Measurements from ENCODE around the gene SEC22C. TPM values are rescaled to one million over a fixed set of nuclear protein-coding genes. Genes with fewer than 3 reads are reported as not detected.
A peak's percentile ranks its signal among the peaks of the same experiment; 100 is the strongest.

The SEC22C gene
- total and polyA plus RNA-seq, 5 donors, result 20.2 to 29.9 (median 27.0) TPM

- no peaks in the 10 kb centered on the region for H3K27me3 ChIP-seq (ENCODE audit: control insufficient read depth, insufficient read depth)
- WGBS, result 95% methylated on average over 4 of the region's 4 CpGs
- no peaks in the 10 kb centered on the region for H3K9me3 ChIP-seq (ENCODE audit: control insufficient read depth, low read length)
- ATAC-seq, result no peak
- no peak overlapping the region for H3K27ac ChIP-seq (ENCODE audit: low read length)
- no peak overlapping the region for H3K4me3 ChIP-seq (ENCODE audit: low read length)
- no peak for DNase-seq
- intact Hi-C loops (cut with DNase I), result loop anchor here (5.0 kb wide), 2 partner anchors 33 to 38 kb away; no protein-coding TSS in a partner anchor
- H3K4me1 ChIP-seq (ENCODE audit: control insufficient read depth, insufficient read depth, low read length), result peaks cover 3% of the 10 kb centered on the region
Measured at GRCh38 chr3:42503957-42504333, 77.8 kb downstream of the SEC22C start.

GRCh38 chr3:42503251-42503924, 78.4 kb downstream of the SEC22C start:
- Histone ChIP-seq H3K27ac (ENCODE audit: low read length) (no peak overlapping the region), H3K4me3 (ENCODE audit: low read length) (peak overlapping the region; percentile 54), H3K9me3 (ENCODE audit: control insufficient read depth, low read length) (no peaks in the 10 kb centered on the region), H3K27me3 (ENCODE audit: control insufficient read depth, insufficient read depth) (no peaks in the 10 kb centered on the region), H3K4me1 (ENCODE audit: control insufficient read depth, insufficient read depth, low read length) (peaks cover 3% of the 10 kb centered on the region)
- DNase-seq, result no peak
- ATAC-seq, result no peak
- WGBS, result 81% methylated on average over 4 of the region's 4 CpGs
- intact Hi-C loops (cut with DNase I), result loop anchor here (5.0 kb wide), 2 partner anchors 34 to 39 kb away; no protein-coding TSS in a partner anchor

- ATAC-seq (peak; percentile 89 to 91), DNase-seq (peak; percentile 70 to 92 (median 88))
- no peaks in the 10 kb centered on the region for H3K9me3 ChIP-seq (ENCODE audit: control insufficient read depth, low read length)
- peak within 1 kb of the TSS; percentile 54 for H3K4me3 ChIP-seq (ENCODE audit: low read length)
- no peaks in the 10 kb centered on the region for H3K27me3 ChIP-seq (ENCODE audit: control insufficient read depth, insufficient read depth)
- H3K4me1 ChIP-seq (ENCODE audit: control insufficient read depth, insufficient read depth, low read length), result peaks cover 3% of the 10 kb centered on the region
- no peak within 1 kb of the TSS for H3K27ac ChIP-seq (ENCODE audit: low read length)
- WGBS, result 7% methylated on average over 69 of the region's 69 CpGs
- intact Hi-C loops (cut with DNase I), result loop anchor here (5.0 kb wide), 2 partner anchors 35 to 40 kb away; no protein-coding TSS in a partner anchor
Measured at GRCh38 chr3:42502429-42503250, 79.1 kb downstream of the SEC22C start, which contains the start of gene VIPR1. VIPR1 (plus strand) TSS chr3:42502643; CDS start chr3:42502736, 93 bp downstream.

- peak; percentile 81 for ATAC-seq
- WGBS, result 1% methylated on average over 46 of the region's 46 CpGs
- intact Hi-C loops (cut with DNase I), result loop anchor here (5.0 kb wide), 2 partner anchors 35 to 40 kb away; no protein-coding TSS in a partner anchor
- Histone ChIP-seq H3K4me1 (ENCODE audit: control insufficient read depth, insufficient read depth, low read length) (peaks cover 6% of the 10 kb centered on the region), H3K27ac (ENCODE audit: low read length) (no peak overlapping the region), H3K27me3 (ENCODE audit: control insufficient read depth, insufficient read depth) (no peaks in the 10 kb centered on the region), H3K9me3 (ENCODE audit: control insufficient read depth, low read length) (no peaks in the 10 kb centered on the region), H3K4me3 (ENCODE audit: low read length) (peak overlapping the region; percentile 54)
- DNase-seq, result peak; percentile 59 to 89 (median 85)
Measured at GRCh38 chr3:42501681-42502428, 79.9 kb downstream of the SEC22C start.

GRCh38 chr3:42501321-42501680, 80.5 kb downstream of the SEC22C start:
- ATAC-seq (peak in 1 of 2 donors; percentile 6), DNase-seq (no peak)
- peaks cover 6% of the 10 kb centered on the region for H3K4me1 ChIP-seq (ENCODE audit: control insufficient read depth, insufficient read depth, low read length)
- no peaks in the 10 kb centered on the region for H3K27me3 ChIP-seq (ENCODE audit: control insufficient read depth, insufficient read depth)
- H3K27ac ChIP-seq (ENCODE audit: low read length), result no peak overlapping the region
- intact Hi-C loops (cut with DNase I), result loop anchor here (5.0 kb wide), 2 partner anchors 36 to 41 kb away; no protein-coding TSS in a partner anchor
- peak overlapping the region; percentile 54 for H3K4me3 ChIP-seq (ENCODE audit: low read length)
- no peaks in the 10 kb centered on the region for H3K9me3 ChIP-seq (ENCODE audit: control insufficient read depth, low read length)
- WGBS, result 11% methylated on average over 27 of the region's 27 CpGs

- H3K4me3 ChIP-seq (ENCODE audit: low read length), result no peak overlapping the region
- H3K4me1 ChIP-seq (ENCODE audit: control insufficient read depth, insufficient read depth, low read length), result peaks cover 6% of the 10 kb centered on the region
- 42% methylated on average over 4 of the region's 4 CpGs for WGBS
- intact Hi-C loops (cut with DNase I), result loop anchor here (5.0 kb wide), 2 partner anchors 36 to 41 kb away; no protein-coding TSS in a partner anchor
- ATAC-seq, result no peak
- no peak for DNase-seq
- no peaks in the 10 kb centered on the region for H3K9me3 ChIP-seq (ENCODE audit: control insufficient read depth, low read length)
- no peaks in the 10 kb centered on the region for H3K27me3 ChIP-seq (ENCODE audit: control insufficient read depth, insufficient read depth)
- H3K27ac ChIP-seq (ENCODE audit: low read length), result no peak overlapping the region
Measured at GRCh38 chr3:42500909-42501308, 80.9 kb downstream of the SEC22C start.

- intact Hi-C loops (cut with DNase I), result loop anchor here (5.0 kb wide), 2 partner anchors 37 to 42 kb away; no protein-coding TSS in a partner anchor
- H3K27me3 ChIP-seq (ENCODE audit: control insufficient read depth, insufficient read depth), result no peaks in the 10 kb centered on the region
- DNase-seq (no peak), ATAC-seq (no peak)
- H3K27ac ChIP-seq (ENCODE audit: low read length), result no peak overlapping the region
- H3K4me1 ChIP-seq (ENCODE audit: control insufficient read depth, insufficient read depth, low read length), result peaks cover 6% of the 10 kb centered on the region
- 74% methylated on average over 2 of the region's 2 CpGs for WGBS
- no peak overlapping the region for H3K4me3 ChIP-seq (ENCODE audit: low read length)
- H3K9me3 ChIP-seq (ENCODE audit: control insufficient read depth, low read length), result no peaks in the 10 kb centered on the region
Measured at GRCh38 chr3:42500091-42500490, 81.7 kb downstream of the SEC22C start.

GRCh38 chr3:42499478-42499871, 82.3 kb downstream of the SEC22C start:
- H3K27me3 ChIP-seq (ENCODE audit: control insufficient read depth, insufficient read depth), result no peaks in the 10 kb centered on the region
- intact Hi-C loops (cut with DNase I), result no loop called here
- no peak for DNase-seq

GRCh38 chr3:42498791-42499477, 82.8 kb downstream of the SEC22C start:
- H3K4me1 ChIP-seq (ENCODE audit: control insufficient read depth, insufficient read depth, low read length), result peaks cover 6% of the 10 kb centered on the region
- H3K9me3 ChIP-seq (ENCODE audit: control insufficient read depth, low read length), result no peaks in the 10 kb centered on the region
- intact Hi-C loops (cut with DNase I), result no loop called here
- H3K27ac ChIP-seq (ENCODE audit: low read length), result no peak overlapping the region
- no peaks in the 10 kb centered on the region for H3K27me3 ChIP-seq (ENCODE audit: control insufficient read depth, insufficient read depth)
- no peak for ATAC-seq
- H3K4me3 ChIP-seq (ENCODE audit: low read length), result no peak overlapping the region
- no peak for DNase-seq
- 85% methylated on average over 13 of the region's 13 CpGs for WGBS

More at GRCh38 chr3:42499478-42499871, 82.3 kb downstream of the SEC22C start:
- no peaks in the 10 kb centered on the region for H3K9me3 ChIP-seq (ENCODE audit: control insufficient read depth, low read length)
- H3K27ac ChIP-seq (ENCODE audit: low read length), result no peak overlapping the region
- no peak for ATAC-seq
- 95% methylated on average over 3 of the region's 3 CpGs for WGBS
- no peak overlapping the region for H3K4me3 ChIP-seq (ENCODE audit: low read length)
- peaks cover 6% of the 10 kb centered on the region for H3K4me1 ChIP-seq (ENCODE audit: control insufficient read depth, insufficient read depth, low read length)

GRCh38 chr3:42498034-42498433, 83.7 kb downstream of the SEC22C start:
- WGBS, result 58% methylated on average over 1 of the region's 1 CpG
- Histone ChIP-seq H3K4me3 (ENCODE audit: low read length) (no peak overlapping the region), H3K9me3 (ENCODE audit: control insufficient read depth, low read length) (no peaks in the 10 kb centered on the region), H3K4me1 (ENCODE audit: control insufficient read depth, insufficient read depth, low read length) (peaks cover 6% of the 10 kb centered on the region), H3K27ac (ENCODE audit: low read length) (no peak overlapping the region), H3K27me3 (ENCODE audit: control insufficient read depth, insufficient read depth) (no peaks in the 10 kb centered on the region)
- intact Hi-C loops (cut with DNase I), result no loop called here
- ATAC-seq (no peak), DNase-seq (no peak)

Data from right cardiac atrium (tissue), 5 donors.